Gastroesophageal sphincter (tissue), 4 donors: ENCODE results near the gene ARHGEF26. TPM values are rescaled to one million over a fixed set of nuclear protein-coding genes. Genes with fewer than 3 reads are reported as not detected.
"Not testable (repeated sequence)": the region's sequence is repeated elsewhere in the genome, so short reads cannot be mapped to it uniquely, and the experiment has no call there.

Experiments used
- ATAC-seq: fragments of 150-250 bp; one replicate; pipeline ENCODE4 v1.9.1; 2016; ENCODE audit warnings: mild to moderate bottlenecking, moderate library complexity
- H3K27ac ChIP-seq, 4 donors: fragments of 200-600 bp; sonication (generic) in 3 of 4; 1 replicate in 3 of 4; 2 replicates in 1 of 4; pipeline ENCODE4 v1.5.1; 2016 to 2019
- H3K27me3 ChIP-seq: fragments of 200-600 bp; sonication (generic); one replicate; pipeline ENCODE4 v1.5.1; 2019
- H3K36me3 ChIP-seq, 2 donors: fragments of 200-600 bp; sonication (generic); one replicate each; pipeline ENCODE4 v1.5.1; 2019; ENCODE audit warnings: control low read depth in 1 of 2
- H3K4me1 ChIP-seq, 3 donors: fragments of 200-600 bp; sonication (generic); 1 replicate in 2 of 3; 2 replicates in 1 of 3; pipeline ENCODE4 v1.5.1; 2016 to 2019; ENCODE audit warnings: control low read depth in 2 of 3
- H3K4me3 ChIP-seq, 2 donors: fragments of 200-600 bp; sonication (generic); one replicate each; pipeline ENCODE4 v1.5.1; 2019; ENCODE audit warnings: mild to moderate bottlenecking in 1 of 2, moderate library complexity in 1 of 2
- H3K9me3 ChIP-seq, 3 donors: fragments of 200-600 bp; sonication (generic); one replicate each; pipeline ENCODE4 v1.5.1; 2017 to 2019; ENCODE audit warnings: control low read depth in 2 of 3
- CTCF ChIP-seq, 4 experiments: fragments of 200-600 bp in 2 of 4; fragments of 450-650 bp in 2 of 4; sonication (generic) in 1 of 4; IDR thresholded peaks; one replicate each; pipeline ENCODE4 v1.5.1; 2017 to 2019; ENCODE audit warnings: antibody characterized with exemption in 4 of 4, mild to moderate bottlenecking in 2 of 4, moderate library complexity in 2 of 4
- EP300 ChIP-seq: sonication (generic); formaldehyde crosslinking; IDR thresholded peaks from one replicate; pipeline ENCODE4 v1.6.1; 2017; ENCODE audit warnings: antibody characterized with exemption, mild to moderate bottlenecking
- POLR2A ChIP-seq, 2 donors: fragments of 450-650 bp; IDR thresholded peaks; one replicate each; pipeline ENCODE4 v1.6.1; 2017; ENCODE audit warnings: antibody characterized with exemption in 2 of 2, mild to moderate bottlenecking in 2 of 2, moderate library complexity in 1 of 2
- POLR2AphosphoS5 ChIP-seq: sonication (generic); formaldehyde crosslinking; IDR thresholded peaks from one replicate; pipeline ENCODE4 v1.6.1; 2017; ENCODE audit warnings: antibody characterized with exemption
- WGBS, 2 donors: methylation state at CpG; one replicate each; pipeline ENCODE4 v1.1.5; 2018; ENCODE audit warnings: low coverage in 1 of 2; 5-methylcytosine and 5-hydroxymethylcytosine counted together
- total RNA-seq, 4 donors: library from RNA; depleted of rRNA; stranded (reverse); fragments of >200 nt; gene quantifications; one replicate each; pipeline ENCODE4 v1.1.0, GENCODE V29; 2016

The ARHGEF26 gene
- total RNA-seq, 4 donors from 2014 or later: 79.3 to 154 (median 133) TPM

GRCh38 chr3:154085071-154085470 is 36.1 kb upstream of the ARHGEF26 start:
- H3K27ac ChIP-seq: no peak overlapping the region
- H3K9me3 ChIP-seq: peaks cover 0 to 9% (median 0%) of the 10 kb centered on the region in 3 donors
- no peaks in the 10 kb centered on the region for H3K4me1 ChIP-seq
- no peaks in the 10 kb centered on the region for H3K27me3 ChIP-seq
- WGBS, 2 donors: 29 to 78% methylated on average over 1 of the region's 1 CpG
- ATAC-seq: no peak
- TF ChIP-seq POLR2AphosphoS5 (no peak), EP300 (no peak)
- no peak overlapping the region for H3K4me3 ChIP-seq
- no peaks in the 10 kb centered on the region for H3K36me3 ChIP-seq

DNA sequence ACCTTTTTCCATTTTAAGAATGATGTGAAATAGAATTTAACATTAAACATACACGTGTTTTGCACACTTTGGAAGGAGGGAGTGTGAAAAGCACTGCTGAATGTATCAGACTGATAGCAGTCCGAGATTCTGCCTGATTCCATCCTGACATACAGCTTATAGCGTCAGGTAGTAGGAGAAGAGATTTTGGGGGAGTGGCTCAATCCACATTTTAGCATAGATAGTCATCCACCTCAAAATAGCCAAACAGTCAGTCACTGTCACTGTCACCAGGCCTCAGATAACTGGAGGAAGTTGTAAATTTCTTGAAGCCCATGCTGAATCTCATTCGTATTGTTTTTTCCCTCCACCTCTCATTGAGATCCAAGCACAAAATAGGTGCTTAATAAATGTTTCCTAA is 35.4 kb upstream of the ARHGEF26 start:
- WGBS, 2 donors: 66 to 74% methylated on average over 4 of the region's 4 CpGs
- no peak overlapping the region for H3K4me3 ChIP-seq
- no peaks in the 10 kb centered on the region for H3K36me3 ChIP-seq
- H3K4me1 ChIP-seq: no peaks in the 10 kb centered on the region
- H3K27ac ChIP-seq: no peak overlapping the region
- no peak for ATAC-seq
- no peak for TF ChIP-seq EP300
- no peak for TF ChIP-seq POLR2A (IDR thresholded peaks at IDR 0.05)
- no peak for TF ChIP-seq POLR2AphosphoS5
- no peak for TF ChIP-seq CTCF (IDR thresholded peaks at IDR 0.05)
- no peaks in the 10 kb centered on the region for H3K27me3 ChIP-seq
- H3K9me3 ChIP-seq: peaks cover 0 to 9% (median 0%) of the 10 kb centered on the region in 3 donors

- Histone ChIP-seq H3K4me3 (no peak overlapping the region), H3K4me1 (no peaks in the 10 kb centered on the region), H3K27me3 (no peaks in the 10 kb centered on the region), H3K27ac (no peak overlapping the region), H3K9me3 (peaks cover 0 to 9% (median 0%) of the 10 kb centered on the region in 3 donors), H3K36me3 (no peaks in the 10 kb centered on the region)
- TF ChIP-seq EP300 (no peak), CTCF (IDR thresholded peaks at IDR 0.05) (no peak), POLR2A (IDR thresholded peaks at IDR 0.05) (no peak), POLR2AphosphoS5 (no peak)
- 73 to 100% methylated on average over 1 of the region's 1 CpG for WGBS, 2 donors
- no peak for ATAC-seq
Observed at GRCh38 chr3:154086286-154086685, 34.9 kb upstream of the ARHGEF26 start.

DNA sequence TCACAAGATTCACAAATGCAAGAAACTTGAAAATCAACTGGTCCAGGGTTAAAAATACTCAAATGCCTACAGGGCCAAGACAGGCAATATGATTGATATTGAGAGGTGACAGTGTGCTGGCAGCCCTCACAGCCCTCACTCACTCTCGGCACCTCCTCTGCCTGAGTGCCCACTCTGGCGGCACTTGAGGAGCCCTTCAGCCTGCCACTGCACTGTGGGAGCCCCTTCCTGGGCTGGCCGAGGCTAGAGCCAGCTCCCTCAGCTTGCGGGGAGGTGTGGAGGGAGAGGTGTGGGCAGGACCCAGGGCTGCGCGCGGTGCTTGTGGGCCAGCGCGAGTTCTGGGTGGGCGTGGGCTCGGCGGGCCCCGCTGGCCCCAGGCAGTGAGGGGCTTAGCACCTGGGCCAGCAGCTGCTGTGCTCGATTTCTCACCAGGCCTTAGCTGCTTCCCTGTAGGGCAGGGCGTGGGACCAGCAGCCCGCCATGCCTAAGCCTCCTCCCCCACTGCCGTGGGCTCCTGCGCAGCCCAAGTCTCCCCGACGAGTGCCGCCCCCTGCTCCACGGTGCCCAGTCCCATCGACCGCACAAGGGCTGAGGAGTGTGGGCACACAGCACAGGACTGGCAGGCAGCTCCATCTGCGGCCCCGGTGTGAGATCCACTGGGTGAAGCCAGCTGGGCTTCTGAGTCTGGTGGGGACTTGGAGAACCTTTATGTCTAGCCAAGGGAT is 33.3 kb upstream of the ARHGEF26 start:
- not testable (repeated sequence) for H3K27me3 ChIP-seq, H3K9me3 ChIP-seq, H3K4me1 ChIP-seq, H3K36me3 ChIP-seq, H3K4me3 ChIP-seq, H3K27ac ChIP-seq, ATAC-seq
- WGBS, 2 donors: 88% methylated on average over 4 of the region's 26 CpGs; no CpG with 5 or more reads in 1 of the 2 donors

DNA sequence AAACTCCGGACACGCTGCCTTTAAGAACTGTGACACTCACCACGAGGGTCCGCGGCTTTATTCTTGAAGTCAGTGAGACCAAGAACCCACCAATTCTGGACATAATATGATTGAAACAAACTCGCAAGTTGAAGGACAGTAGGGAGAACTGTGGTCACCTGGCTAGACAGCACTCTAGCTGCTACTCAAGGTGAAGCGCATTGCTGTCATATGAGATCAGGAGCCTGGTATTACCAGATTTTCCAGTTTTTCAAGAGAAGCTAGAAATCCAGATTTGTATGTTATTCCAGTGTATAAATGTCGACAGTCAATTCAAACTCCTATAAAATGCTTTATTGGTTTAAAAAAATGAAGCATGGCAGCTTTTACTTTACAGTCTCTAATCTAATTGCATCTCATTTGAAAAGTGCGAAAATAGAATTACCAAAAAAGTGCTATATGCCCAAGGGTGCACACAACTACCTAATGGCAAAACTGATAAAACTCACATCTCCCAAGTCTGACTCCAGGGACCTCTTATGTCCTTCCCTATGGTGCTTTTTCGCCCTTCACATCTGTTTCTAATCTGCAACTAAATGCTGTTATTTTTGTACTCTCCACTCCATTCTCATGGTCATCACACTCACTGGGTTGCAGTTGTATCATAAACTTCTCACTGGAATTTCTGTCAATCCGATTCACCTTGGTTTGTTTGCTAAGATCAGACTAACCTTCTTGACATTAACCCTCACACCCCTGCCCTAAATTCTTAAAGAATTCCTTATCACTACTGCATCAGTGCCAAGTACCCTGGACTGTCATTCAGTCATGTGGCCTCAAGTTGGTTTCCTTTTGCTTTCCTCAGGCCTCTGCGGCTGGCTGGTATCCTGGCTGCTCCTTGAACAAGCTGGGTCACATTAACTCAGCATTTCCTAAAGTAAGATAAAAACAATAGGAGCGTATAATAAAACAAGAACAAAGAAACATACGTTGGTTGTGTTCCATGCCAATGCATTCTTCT is 31.5 kb upstream of the ARHGEF26 start:
- no peaks in the 10 kb centered on the region for H3K9me3 ChIP-seq
- H3K27ac ChIP-seq: no peak overlapping the region
- WGBS, 2 donors: 74 to 79% methylated on average over 9 to 11 of the region's 14 CpGs
- H3K36me3 ChIP-seq: no peaks in the 10 kb centered on the region
- no peak overlapping the region for H3K4me3 ChIP-seq
- no peaks in the 10 kb centered on the region for H3K27me3 ChIP-seq
- no peak for TF ChIP-seq POLR2A (IDR thresholded peaks at IDR 0.05)
- TF ChIP-seq EP300: no peak
- no peak for TF ChIP-seq POLR2AphosphoS5
- TF ChIP-seq CTCF (IDR thresholded peaks at IDR 0.05): no peak
- ATAC-seq: no peak
- H3K4me1 ChIP-seq: no peaks in the 10 kb centered on the region
